Measurements from ENCODE around the gene TMEM132E.
"Not testable (repeated sequence)": the region's sequence is repeated elsewhere in the genome, so short reads cannot be mapped to it uniquely, and the experiment has no call there.

TMEM132E gene

DNA sequence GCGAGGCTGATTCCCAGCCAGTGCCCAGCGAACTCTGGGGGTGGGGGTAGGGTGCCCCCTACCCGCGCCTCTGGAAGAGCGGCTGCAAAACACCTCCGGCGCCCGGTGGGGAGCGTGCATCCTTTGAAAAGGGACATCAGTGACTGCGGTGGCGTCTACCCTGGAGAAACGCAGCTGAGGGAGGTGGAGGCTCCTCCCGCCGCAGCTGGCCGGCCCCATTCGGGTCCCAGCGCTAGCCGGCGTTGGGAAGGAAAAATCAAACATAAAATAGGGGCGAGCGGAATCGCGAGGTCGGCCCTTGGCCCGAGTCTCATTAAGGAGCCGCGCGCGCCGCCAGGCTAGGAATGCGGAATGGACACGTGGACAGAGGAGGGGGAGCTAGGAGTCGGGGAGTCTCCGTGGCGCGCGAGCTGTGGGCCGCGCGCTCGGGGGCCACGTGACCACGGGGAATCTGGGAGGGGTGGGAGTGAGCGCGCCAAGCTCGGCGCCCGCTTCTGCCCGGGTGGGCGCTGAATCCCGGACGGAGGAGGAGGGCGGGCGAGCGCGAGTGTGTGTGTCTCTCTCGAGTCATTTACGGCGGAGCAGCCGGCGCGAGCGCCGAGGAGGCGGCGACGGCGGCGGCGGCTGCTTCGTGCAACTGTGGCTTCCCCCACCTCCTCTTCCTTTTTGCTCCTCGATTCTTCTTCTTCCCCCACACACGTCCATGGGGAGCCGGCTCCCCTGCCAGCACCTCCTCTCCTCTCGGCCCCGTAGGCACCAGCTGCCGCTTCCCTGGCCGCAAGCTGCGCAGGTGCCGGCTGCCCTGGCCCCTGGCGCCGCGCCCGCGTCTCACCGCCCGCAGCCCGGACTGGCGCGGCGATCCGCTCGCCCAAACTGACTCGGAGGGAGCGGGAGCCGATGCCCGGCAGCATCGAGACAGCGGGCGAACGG, at the start of gene TMEM132E:
TMEM132E (plus strand) TSS at position 566 of the 930 bp plus-strand sequence. CDS start 1,495 bp downstream, outside the sequence.
- DNase-seq: peak; percentile 34

DNA sequence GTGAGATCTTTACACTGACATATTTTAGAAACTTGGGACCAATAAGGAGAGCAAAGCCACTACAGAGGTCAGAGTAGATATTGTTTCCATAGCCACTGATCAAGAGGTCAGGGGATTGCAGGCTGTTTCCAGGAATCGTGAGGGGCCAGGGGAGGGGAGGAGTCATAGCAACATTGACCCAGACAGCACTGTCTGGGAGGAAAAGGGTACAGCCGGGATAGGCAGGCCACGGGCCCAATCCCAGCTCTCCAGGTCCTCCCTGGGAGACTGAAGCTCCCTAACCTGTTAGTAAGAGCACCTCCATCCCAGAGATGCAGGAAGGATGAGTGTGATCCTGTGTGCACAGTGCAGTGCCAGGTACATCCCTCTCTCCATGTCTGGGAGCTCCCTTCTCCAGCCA, 48.5 kb upstream of the TMEM132E start:
- DNase-seq: no peak

GRCh38 chr17:34532281-34533065, 46.9 kb upstream of the TMEM132E start:
- DNase-seq: no peak

DNA sequence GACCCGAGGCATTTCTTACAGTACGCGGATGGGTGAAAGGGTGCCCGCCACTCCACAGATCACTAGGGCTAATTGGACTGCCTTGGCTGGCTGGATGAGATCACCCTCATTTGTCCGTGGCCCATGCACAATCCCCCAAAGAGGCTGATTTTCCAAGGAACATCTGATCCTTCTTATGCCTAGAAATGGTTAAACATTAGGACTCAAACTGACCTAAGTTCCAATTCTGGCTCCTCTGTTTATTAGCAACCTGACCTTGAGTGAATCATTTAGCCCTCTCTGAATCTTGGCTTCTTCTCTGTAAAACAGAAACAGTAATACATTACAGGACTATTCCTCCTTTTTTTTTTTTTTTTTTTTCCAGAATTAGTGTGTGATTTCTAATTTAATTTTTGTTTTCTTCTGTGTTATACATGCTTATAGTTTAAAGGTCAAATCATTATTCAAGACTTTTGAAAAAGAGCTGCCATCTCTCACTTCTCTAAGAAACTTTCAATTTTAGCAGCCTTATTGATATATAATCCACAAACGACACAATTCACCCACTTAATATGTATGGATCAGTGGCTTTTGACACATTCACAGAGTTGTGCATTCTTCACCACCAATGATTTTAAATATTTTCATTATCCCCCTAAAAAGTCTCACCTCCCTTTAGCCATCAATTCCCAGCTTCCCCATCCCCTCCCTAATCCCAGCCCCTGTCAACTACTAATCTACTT, 45.4 kb upstream of the TMEM132E start:
- DNase-seq: no peak

DNA sequence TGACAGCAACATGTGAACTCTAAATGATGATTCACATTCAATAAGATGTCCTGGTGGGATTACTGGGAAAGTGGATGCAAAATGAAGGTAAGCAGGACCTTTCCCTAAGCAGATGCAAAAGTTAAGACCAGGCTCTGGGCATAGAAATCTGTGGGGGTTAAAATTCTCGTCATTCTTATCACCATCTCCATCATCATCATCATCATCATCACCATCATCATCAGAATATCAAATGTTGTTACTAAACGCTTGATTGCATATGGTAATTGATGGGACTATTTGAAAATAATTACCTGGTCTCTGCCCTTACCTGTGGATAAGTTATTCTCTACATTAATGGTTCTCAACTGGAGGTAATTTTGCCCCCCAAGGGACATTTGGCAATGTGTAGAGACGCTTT, 41.9 kb upstream of the TMEM132E start:
- no peak for DNase-seq

- DNase-seq: not testable (repeated sequence)
Measured at GRCh38 chr17:34538582-34538981, 40.8 kb upstream of the TMEM132E start.

- DNase-seq: no peak
Measured at GRCh38 chr17:34539881-34540280, 39.5 kb upstream of the TMEM132E start.

- peak; percentile 33 for DNase-seq
Measured at GRCh38 chr17:34542700-34543336, 36.6 kb upstream of the TMEM132E start.

DNA sequence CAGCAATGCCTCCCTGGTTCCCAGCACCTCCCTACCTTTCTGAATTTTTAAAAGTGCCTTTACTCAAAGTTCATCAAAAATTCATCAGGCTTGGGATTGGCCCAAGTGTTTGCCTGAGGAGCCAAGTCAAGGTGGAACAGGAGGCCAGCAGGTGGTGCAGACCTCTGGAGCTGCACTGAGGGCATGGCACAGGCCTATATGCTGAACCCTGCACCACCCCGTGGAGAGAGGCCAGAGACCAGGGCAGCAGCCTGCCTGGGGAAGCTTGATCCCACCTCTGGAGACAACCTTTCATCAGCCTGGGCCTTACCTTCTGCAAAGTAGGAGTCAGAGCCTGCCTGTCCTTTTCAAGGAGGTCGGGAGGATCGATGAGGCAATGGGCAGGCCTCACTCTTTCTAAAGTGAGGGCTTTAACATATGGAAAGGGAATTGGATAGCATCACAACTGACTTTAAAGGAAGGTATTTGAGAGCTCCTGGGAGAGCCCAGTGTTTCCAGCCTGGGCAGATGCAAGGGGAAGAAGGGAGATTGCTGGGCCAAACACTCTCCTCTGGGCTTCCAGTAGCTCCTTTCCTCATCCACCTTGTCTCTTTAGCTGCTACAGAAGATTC, 31.8 kb upstream of the TMEM132E start:
- DNase-seq: no peak

GRCh38 chr17:34549966-34550365, 29.4 kb upstream of the TMEM132E start:
- no peak for DNase-seq

- DNase-seq: no peak
Measured at GRCh38 chr17:34553907-34554306, 25.5 kb upstream of the TMEM132E start.

GRCh38 chr17:34556384-34556783, 23.0 kb upstream of the TMEM132E start:
- no peak for DNase-seq

- DNase-seq: no peak
Measured at GRCh38 chr17:34556931-34557330, 22.5 kb upstream of the TMEM132E start.

- no peak for DNase-seq
Measured at GRCh38 chr17:34561328-34561727, 18.1 kb upstream of the TMEM132E start.

GRCh38 chr17:34562387-34562786, 17.0 kb upstream of the TMEM132E start:
- DNase-seq: no peak

DNA sequence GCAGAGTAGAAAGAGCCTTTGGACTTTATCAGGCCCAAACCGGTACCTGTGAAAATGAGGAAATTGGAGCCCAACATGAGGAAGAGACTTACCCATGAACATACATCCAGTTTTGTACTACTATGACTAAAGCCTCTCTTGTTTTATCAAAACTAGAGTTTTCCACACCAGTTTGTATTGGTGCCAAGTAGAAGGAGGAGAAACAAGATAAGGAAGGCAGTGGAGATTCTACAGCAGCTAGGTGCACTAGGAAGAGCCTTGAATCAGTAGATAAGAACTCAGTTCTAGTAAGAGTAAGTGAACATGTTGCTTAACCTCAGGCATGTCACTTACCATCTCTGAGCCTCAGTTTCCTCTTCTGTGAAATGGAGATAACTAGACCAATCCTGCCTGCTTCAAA, 13.7 kb upstream of the TMEM132E start:
- DNase-seq: no peak

DNA sequence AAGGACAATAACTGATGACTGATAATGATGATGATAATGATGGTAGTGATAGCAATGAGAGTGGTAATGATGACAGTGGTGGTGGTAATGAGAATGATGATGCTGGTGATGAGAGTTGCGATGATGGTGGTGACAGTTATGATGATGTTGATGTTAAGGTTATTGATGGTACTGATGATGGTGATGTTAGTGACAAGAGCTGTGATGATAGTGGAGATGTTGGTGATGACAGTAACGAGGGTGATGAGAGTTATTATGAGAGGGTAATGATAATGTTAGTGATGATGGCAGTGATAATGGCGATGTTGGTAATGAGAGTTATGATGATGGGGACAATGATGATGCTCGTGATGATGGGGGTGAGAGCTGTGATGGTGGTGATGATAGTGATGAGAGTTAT, 13.2 kb upstream of the TMEM132E start:
- DNase-seq: no peak

DNA sequence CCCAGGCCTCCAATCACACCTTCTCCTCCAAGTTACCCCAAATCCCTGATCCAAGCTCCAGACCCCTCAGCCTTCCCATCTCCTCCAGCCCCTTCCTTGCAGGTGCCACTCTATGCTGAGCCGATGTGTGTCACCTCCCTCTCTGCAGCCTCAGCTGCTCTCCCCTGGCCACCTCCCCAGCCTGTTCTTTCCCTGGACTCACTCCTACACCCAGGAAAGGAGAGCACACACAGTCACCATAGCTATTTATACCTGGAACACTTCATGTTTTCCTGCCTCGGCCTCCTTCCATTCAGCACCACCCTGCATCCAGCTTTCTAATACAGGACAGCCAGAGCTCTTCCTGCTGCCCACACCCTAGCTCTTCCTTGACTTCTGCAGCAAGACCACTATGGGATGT, 12.5 kb upstream of the TMEM132E start:
- DNase-seq: no peak

DNA sequence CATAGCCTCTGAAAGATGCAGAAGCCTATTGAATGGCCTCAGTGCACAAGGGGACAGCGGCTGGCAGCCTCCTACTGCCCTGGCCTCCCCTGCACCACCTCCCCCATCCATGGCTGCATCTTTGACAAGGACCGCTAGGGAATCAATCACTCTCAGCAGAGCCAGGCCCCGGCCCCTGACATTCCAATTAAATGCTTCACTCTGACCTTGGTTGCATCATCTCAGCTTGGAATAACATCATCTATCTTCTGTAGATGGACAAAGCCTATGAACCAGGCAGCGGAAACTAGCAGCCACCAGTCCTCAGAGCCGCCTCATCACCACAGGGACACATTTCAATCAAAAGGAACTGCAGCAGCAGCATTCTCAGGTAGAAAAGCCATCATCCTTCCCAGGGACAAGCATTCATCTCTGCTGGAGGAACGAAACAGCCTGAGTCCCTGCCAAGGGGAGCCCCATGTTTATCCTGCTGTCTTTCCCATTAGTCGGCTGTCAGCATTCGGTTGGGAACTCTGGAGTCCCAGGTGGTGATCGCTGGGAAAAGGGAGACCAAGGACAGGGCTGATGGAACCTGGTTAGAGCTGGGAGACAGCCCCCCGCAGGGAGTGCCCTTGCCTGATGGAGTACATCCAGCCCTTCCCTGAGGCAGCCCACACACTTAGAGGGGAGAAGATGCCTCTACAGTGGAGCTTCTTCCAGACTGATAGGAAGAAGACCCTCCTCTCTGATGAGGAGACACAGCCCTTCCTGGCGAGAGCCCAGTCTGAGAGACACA, 11.5 kb upstream of the TMEM132E start:
- no peak for DNase-seq

DNA sequence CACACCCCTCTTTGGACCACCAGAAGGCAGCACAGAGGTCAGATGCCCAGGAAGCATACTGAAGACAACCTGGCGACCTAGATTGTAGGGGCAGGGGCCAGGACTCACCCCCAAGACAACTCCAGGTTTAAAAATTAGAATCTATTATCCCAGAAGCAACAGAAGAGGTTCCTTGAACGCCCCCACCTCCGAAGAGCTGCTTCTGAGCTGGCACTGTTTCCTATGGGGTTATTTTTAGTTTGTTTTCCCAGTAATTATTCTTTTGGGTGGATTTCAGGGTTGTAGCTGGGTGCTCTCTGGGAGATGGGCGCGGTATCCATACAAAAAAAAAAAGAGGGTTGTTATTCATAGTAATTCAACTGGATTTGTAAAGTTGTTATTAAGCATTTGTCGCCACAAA, 10.4 kb upstream of the TMEM132E start:
- no peak for DNase-seq

DNA sequence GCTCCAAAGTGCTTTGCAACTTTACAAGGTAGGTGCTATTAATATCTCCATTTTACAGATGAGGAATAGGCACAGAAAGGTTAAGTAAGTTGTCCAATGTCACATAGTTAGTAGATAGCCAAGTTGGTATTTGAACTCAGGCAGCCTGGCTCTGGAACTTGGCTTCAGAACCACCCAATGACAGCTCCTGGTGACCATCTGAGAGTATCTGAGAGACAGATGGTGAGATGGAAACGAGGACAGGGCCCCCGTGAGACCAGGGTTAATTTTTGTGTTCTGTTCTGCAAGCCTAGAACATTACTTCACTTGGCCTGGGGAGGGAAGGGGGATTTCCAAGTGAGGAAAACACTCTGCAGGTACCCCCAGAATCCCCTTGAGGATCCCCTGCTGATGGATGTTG, 9.8 kb upstream of the TMEM132E start:
- no peak for DNase-seq

DNA sequence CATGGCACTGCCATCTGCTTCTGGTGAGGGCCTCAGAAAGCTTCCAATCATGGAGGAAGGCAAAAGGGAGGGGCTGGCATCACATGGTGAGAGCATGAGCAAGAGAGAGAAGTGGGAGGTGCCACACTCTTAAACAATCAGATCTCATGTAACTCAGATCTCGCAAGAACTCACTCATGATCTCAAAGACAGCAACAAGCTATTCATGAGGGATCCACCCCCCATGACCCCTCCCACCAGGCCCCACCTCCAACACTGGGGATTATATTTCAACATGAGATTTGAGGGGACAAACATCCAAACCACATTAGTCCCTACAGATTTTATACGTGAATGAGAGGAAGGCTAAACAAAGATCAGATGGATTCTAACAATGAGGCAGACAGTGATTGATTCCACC, 8.9 kb upstream of the TMEM132E start:
- no peak for DNase-seq
